Neuron (in vitro differentiated cells): ENCODE measurements around the gene RIPOR2.

ENCODE experiments used
- H2AFZ ChIP-seq: one replicate; pipeline ENCODE4 v1.6.1; 2013; ENCODE audit warnings: low read depth, mild to moderate bottlenecking, inconsistent platforms, low read length, moderate library complexity
- H3K27me3 ChIP-seq: one replicate; pipeline ENCODE4 v1.6.1; 2013; ENCODE audit warnings: low read length; ENCODE audit not compliant: insufficient read depth
- H3K36me3 ChIP-seq: one replicate; pipeline ENCODE4 v1.6.1; 2013; ENCODE audit warnings: low read length; ENCODE audit not compliant: insufficient read depth
- H3K4me1 ChIP-seq: one replicate; pipeline ENCODE4 v1.6.1; 2013; ENCODE audit warnings: low read length; ENCODE audit not compliant: insufficient read depth
- H3K4me3 ChIP-seq: 2 replicates; pipeline ENCODE4 v1.5.1; 2013; ENCODE audit warnings: mild to moderate bottlenecking, low read length, moderate library complexity
- H3K9me3 ChIP-seq: one replicate; pipeline ENCODE4 v1.6.1; 2013; ENCODE audit warnings: low read length

The RIPOR2 gene

GRCh38 chr6:24796616-24797290 is 139.0 kb downstream of the RIPOR2 start:
- H3K9me3 ChIP-seq = no peaks in the 10 kb centered on the region
- no peaks in the 10 kb centered on the region for H3K27me3 ChIP-seq
- peaks cover 14% of the 10 kb centered on the region for H3K4me1 ChIP-seq
- no peak overlapping the region for H3K4me3 ChIP-seq
- no peaks in the 10 kb centered on the region for H3K36me3 ChIP-seq
- no peak overlapping the region for H2AFZ ChIP-seq

GRCh38 chr6:24795106-24795505 is 140.7 kb downstream of the RIPOR2 start:
- H3K9me3 ChIP-seq = no peaks in the 10 kb centered on the region
- no peak overlapping the region for H2AFZ ChIP-seq
- peaks cover 14% of the 10 kb centered on the region for H3K4me1 ChIP-seq
- no peaks in the 10 kb centered on the region for H3K27me3 ChIP-seq
- H3K36me3 ChIP-seq = no peaks in the 10 kb centered on the region
- H3K4me3 ChIP-seq = no peak overlapping the region

- H2AFZ ChIP-seq = no peak overlapping the region
- peaks cover 42% of the 10 kb centered on the region for H3K36me3 ChIP-seq
These were observed 147.6 kb downstream of the RIPOR2 start for GRCh38 chr6:24788031-24788665.

GRCh38 chr6:24780206-24780605 is 155.6 kb downstream of the RIPOR2 start:
- no peaks in the 10 kb centered on the region for H3K27me3 ChIP-seq
- no peaks in the 10 kb centered on the region for H3K9me3 ChIP-seq
- no peak overlapping the region for H2AFZ ChIP-seq
- peaks cover 55% of the 10 kb centered on the region for H3K36me3 ChIP-seq
- no peak overlapping the region for H3K4me3 ChIP-seq
- H3K4me1 ChIP-seq = peaks cover 12% of the 10 kb centered on the region

More at GRCh38 chr6:24788031-24788665, 147.6 kb downstream of the RIPOR2 start:
- Histone ChIP-seq H3K4me1 (no peaks in the 10 kb centered on the region), H3K27me3 (no peaks in the 10 kb centered on the region), H3K9me3 (peaks cover 2% of the 10 kb centered on the region), H3K4me3 (no peak overlapping the region)

GRCh38 chr6:24779416-24780016 is 156.2 kb downstream of the RIPOR2 start:
- Histone ChIP-seq H3K4me3 (no peak overlapping the region), H3K36me3 (peaks cover 49% of the 10 kb centered on the region), H3K4me1 (peaks cover 12% of the 10 kb centered on the region), H2AFZ (no peak overlapping the region), H3K27me3 (no peaks in the 10 kb centered on the region), H3K9me3 (no peaks in the 10 kb centered on the region)

GRCh38 chr6:24778878-24779277 is 156.9 kb downstream of the RIPOR2 start:
- Histone ChIP-seq H3K9me3 (no peaks in the 10 kb centered on the region), H3K27me3 (no peaks in the 10 kb centered on the region), H3K4me3 (no peak overlapping the region), H3K36me3 (peaks cover 43% of the 10 kb centered on the region), H3K4me1 (peaks cover 16% of the 10 kb centered on the region), H2AFZ (no peak overlapping the region)

GRCh38 chr6:24778121-24778520 is 157.6 kb downstream of the RIPOR2 start:
- Histone ChIP-seq H3K9me3 (no peaks in the 10 kb centered on the region), H3K4me1 (peaks cover 16% of the 10 kb centered on the region), H2AFZ (no peak overlapping the region), H3K27me3 (no peaks in the 10 kb centered on the region), H3K36me3 (peaks cover 39% of the 10 kb centered on the region), H3K4me3 (no peak overlapping the region)

- peaks cover 31% of the 10 kb centered on the region for H3K36me3 ChIP-seq
- no peaks in the 10 kb centered on the region for H3K27me3 ChIP-seq
- peak overlapping the region; percentile 93 for H3K4me3 ChIP-seq
- no peaks in the 10 kb centered on the region for H3K9me3 ChIP-seq
- peaks cover 16% of the 10 kb centered on the region for H3K4me1 ChIP-seq
- no peak overlapping the region for H2AFZ ChIP-seq
These were observed 158.5 kb downstream of the RIPOR2 start for GRCh38 chr6:24777227-24777626.

- Histone ChIP-seq H3K4me3 (peak overlapping the region; percentile 93), H3K4me1 (peaks cover 16% of the 10 kb centered on the region), H3K9me3 (no peaks in the 10 kb centered on the region), H2AFZ (peak overlapping the region; percentile 78), H3K27me3 (no peaks in the 10 kb centered on the region), H3K36me3 (peaks cover 18% of the 10 kb centered on the region)
These were observed 160.2 kb downstream of the RIPOR2 start for GRCh38 chr6:24775520-24776058.

- Histone ChIP-seq H3K4me3 (peak within 1 kb of the TSS; percentile 93), H3K27me3 (no peaks in the 10 kb centered on the region), H2AFZ (peak within 1 kb of the TSS; percentile 78), H3K4me1 (peaks cover 16% of the 10 kb centered on the region), H3K9me3 (no peaks in the 10 kb centered on the region), H3K36me3 (peaks cover 12% of the 10 kb centered on the region)
These were observed 160.9 kb downstream of the RIPOR2 start, which contains the start of gene GMNN for GRCh38 chr6:24774696-24775519. Gene GMNN, plus strand, starts transcription at chr6:24774937. Its CDS starts 2,310 bp downstream, at chr6:24777247.

GRCh38 chr6:24768361-24768760 is 167.4 kb downstream of the RIPOR2 start:
- no peak overlapping the region for H2AFZ ChIP-seq
- H3K4me3 ChIP-seq = no peak overlapping the region
- no peaks in the 10 kb centered on the region for H3K4me1 ChIP-seq
- no peaks in the 10 kb centered on the region for H3K36me3 ChIP-seq
- no peaks in the 10 kb centered on the region for H3K9me3 ChIP-seq
- no peaks in the 10 kb centered on the region for H3K27me3 ChIP-seq

GRCh38 chr6:24766680-24767462 is 168.9 kb downstream of the RIPOR2 start:
- Histone ChIP-seq H3K27me3 (no peaks in the 10 kb centered on the region), H3K4me3 (no peak overlapping the region), H3K9me3 (no peaks in the 10 kb centered on the region), H3K4me1 (no peaks in the 10 kb centered on the region), H2AFZ (no peak overlapping the region), H3K36me3 (no peaks in the 10 kb centered on the region)
